Lung microvascular endothelial cell (primary cell): ENCODE measurements around the gene ISOC1. TPM values are rescaled to one million over a fixed set of nuclear protein-coding genes. Genes with fewer than 3 reads are reported as not detected.

Experiments
- DNase-seq, 2 donors: peaks; one replicate each; pipeline versions ENCODE4 v3.0.0 to v3.0.0-alpha.2; 2010; ENCODE audit warnings: low read depth in 2 of 2
- total RNA-seq: library from RNA; depleted of rRNA; stranded (reverse); fragments of >200 nt; gene quantifications from 2 replicates; pipeline ENCODE4 v1.2.1, GENCODE V29; 2014

The ISOC1 gene
- 8.1 and 10.1 TPM in 2 replicates for total RNA-seq

DNA sequence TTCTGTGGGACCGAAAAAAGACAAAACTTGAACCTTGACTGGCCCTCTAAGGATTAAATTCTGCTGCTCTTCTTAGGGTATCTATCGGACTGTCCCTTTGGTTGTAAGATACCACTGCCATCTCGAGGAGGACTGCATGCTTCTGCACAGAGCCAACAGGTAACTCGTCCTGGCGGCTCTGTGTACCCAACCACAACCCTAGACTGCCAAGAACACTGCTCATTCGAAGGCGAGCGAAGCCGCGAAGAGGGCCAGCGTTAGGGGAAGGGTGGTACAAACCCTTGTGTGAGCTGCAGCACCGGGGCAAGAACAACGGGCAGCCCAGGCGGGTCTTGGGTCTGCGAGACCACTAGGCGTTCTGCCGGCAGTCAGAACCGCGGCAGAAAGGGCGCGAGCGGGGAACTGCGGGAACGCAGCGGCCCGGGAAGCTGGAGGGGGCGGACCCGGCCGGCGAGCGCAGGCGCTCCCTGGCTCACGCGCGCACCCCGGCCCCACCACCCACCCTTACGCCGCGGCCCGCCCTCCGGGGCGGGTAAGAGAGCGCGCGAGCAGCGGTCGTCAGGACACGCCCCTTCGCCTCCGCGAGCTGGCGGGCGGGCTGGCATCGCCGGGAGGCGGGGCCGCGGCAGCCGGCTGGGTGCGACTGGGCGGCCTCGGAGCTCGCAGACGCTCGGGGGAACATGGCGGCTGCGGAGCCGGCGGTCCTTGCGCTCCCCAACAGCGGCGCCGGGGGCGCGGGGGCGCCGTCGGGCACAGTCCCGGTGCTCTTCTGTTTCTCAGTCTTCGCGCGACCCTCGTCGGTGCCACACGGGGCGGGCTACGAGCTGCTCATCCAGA lies at the start of gene ISOC1:
ISOC1 (plus strand) TSS at position 663 of the 837 bp plus-strand sequence; CDS start at position 681, 18 bp downstream.
- DNase-seq: peak; percentile 84 to 91

GRCh38 chr5:129046151-129046550 lies 48.4 kb upstream of the ISOC1 start:
- DNase-seq: no peak

DNA sequence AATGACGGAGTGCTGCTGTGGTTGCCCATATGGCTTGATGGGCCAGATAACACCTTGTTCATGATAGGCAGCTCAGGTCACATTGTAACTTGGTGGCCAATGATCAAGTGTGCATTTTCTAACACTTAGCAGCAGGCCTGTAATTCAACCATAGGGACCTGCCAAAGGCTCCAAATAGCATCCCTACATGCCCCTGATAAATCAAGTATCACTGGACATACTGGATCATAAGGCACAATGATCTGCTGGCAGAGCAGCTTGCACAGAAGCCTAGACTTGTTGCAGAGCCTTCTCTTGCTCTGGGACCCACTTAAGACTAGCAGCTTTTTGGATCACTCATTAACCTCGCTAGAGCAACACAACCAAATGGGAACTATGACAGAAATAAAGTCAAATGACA lies 46.0 kb upstream of the ISOC1 start:
- DNase-seq: no peak

DNA sequence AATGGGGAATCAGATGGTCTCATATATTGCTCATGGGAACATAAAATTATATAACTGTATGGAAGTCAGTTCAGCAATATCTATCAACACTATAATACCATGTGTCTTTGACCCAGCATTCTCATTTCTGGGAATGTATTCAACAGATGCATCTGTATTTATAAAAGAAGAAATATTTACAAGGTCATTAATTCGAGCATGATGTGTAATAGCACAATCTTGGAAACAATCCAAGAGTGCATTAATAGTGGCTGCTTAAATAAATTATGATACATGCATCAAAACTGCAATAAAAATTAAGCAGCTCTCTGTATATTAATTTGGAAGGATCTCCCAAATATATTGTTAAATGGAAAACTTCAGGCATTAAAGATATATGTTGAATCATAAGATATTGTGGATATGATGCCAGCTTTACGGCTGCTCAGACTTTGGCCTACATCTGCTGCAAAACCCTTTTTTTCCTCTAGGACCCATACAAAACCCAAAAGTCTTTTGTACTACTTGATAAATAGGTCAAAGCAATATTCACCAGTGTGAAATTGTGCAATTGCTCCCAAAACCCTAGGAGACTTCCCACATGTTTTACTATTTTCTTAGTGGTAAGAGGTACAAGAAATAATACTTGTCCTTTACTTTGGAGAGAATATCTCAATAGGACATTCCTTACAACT lies 45.3 kb upstream of the ISOC1 start:
- no peak for DNase-seq

DNA sequence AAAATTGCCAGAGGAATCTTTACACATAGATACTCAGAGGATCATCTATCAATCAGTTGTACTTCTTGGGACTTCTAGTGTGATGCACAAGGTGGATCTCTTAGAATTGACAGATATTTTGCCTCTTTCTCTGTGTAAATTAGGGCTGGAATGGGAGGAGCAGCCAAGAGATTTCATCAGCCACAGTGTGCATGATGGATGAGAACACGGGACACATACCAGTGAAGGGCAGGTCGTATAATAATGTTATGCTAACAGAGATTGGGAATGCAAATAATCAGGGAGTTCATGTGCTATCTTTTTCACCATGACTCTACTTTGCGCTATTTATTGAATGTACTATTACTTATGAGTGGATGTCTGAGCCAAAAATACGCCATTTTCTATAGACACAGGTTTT lies 43.3 kb upstream of the ISOC1 start:
- no peak for DNase-seq

- no peak for DNase-seq
These were observed 41.1 kb upstream of the ISOC1 start for GRCh38 chr5:129053438-129053837.

- DNase-seq: no peak
These were observed 37.2 kb upstream of the ISOC1 start for GRCh38 chr5:129057329-129057728.

DNA sequence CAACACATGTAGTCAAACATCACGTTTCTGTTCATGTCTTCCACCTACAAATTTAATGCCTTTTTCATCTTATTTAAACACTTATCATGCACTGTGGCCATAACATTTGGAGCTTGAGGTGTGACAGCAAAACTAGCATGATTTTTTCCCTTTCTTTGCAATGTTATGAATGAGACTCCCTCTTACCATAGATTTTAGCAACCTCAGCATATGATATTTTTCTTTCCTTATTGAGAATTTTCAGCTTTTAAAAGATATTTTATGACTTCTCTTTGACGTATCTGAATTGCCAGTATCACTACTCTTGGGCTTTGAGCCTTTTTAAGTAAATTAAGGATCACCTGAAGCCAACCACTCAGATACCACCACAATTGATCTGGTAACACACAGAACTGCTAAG lies 32.7 kb upstream of the ISOC1 start:
- DNase-seq: no peak

DNA sequence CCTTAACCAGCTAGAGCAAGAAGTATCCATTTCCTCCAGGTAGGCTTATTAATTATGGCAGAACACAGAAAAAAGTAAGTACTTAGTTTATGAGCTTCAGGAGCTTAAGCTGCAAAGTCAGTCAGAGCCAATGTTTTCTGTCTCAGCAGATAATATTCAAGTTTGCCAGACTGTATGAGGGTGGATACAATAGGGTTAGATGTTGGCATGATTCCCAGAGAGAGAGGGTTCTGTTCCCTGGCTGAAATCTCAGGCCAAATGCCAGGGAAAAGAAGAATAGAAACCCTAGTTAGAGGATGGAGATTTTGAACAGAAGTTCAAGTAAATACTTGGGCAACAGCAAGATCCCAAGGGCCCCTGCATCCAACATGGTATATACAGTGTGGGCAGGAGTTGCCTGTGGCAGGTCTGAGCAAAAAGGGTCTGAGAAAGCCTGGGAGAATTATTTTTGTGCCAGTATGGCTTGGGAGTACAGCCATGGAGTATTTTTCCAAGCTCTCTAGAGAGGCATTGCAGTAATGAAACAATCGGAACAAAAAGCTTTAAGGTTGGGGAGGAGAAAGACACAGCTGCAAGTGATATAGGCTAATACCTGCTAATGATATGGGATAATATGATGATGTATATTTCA lies 31.0 kb upstream of the ISOC1 start:
- peak; percentile 5 to 27 for DNase-seq

- no peak for DNase-seq
These were observed 28.8 kb upstream of the ISOC1 start for GRCh38 chr5:129065721-129066120.

GRCh38 chr5:129067745-129068144 lies 26.8 kb upstream of the ISOC1 start:
- DNase-seq: no peak

- DNase-seq: no peak
These were observed 25.3 kb upstream of the ISOC1 start for GRCh38 chr5:129069292-129069691.

DNA sequence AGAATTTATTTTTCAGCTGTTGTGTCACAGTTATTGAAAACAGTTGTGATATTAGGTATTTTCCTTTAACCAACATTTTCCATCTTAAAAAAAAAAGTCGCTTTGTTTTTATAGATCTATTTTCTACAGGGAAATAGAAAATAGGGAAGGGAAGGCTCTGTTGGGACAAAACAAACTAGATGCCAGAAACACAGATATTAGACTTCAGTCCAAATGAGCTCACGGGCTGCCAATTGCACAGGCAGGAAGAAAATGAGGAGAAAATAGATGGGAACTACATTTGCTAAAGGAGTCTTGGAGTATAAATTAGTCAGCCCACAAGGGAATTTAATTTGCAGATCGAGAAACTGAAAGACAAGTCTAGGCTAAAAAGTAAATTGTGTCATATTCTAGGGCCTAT lies 21.4 kb upstream of the ISOC1 start:
- DNase-seq: no peak

DNA sequence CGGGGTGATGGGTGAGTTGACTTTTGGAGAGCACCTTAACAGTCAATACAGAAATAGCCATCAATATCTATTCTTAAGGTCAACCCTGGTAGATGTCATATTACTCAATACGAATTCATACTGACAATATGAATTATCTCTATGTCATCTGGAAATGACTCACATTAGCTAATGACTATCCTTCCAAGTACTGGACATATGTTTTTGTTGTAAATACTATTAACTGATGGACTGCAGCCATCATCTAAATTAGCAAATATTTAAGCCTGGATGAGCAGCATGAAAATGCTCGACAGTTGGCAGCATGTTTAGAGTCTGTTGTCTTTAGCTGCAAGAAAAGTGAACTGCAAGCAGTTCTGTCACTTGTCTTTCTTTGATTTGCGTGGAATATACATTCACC lies 19.6 kb upstream of the ISOC1 start:
- DNase-seq: no peak

GRCh38 chr5:129077433-129078075 lies 17.0 kb upstream of the ISOC1 start:
- DNase-seq: no peak

- no peak for DNase-seq
These were observed 16.3 kb upstream of the ISOC1 start for GRCh38 chr5:129078247-129078646.

DNA sequence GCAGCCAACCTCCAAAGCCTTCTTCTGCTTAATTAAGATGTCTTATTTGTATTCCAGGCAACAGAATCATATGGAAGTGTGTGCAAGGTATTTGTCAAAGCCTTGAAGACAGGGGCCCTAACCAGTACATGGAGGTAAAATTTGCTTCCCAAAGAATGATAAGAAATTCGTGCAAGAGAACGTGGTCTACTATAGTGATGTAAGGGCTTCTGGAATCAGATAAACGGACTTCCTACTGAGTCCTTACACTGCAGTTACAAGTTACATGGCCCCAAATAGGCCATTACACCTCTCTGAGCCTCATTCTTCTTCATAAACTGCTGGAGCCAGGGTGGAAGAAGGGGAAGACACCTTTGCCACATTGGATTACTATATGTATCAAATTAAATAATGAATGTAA lies 15.9 kb upstream of the ISOC1 start:
- DNase-seq: no peak

GRCh38 chr5:129079496-129079895 lies 15.1 kb upstream of the ISOC1 start:
- DNase-seq: no peak

GRCh38 chr5:129080766-129081165 lies 13.8 kb upstream of the ISOC1 start:
- no peak for DNase-seq

- DNase-seq: no peak
These were observed 12.1 kb upstream of the ISOC1 start for GRCh38 chr5:129082225-129083136.
